B cell (primary cell): ENCODE results near the gene SMPX. TPM values are rescaled to one million over a fixed set of nuclear protein-coding genes. Genes with fewer than 3 reads are reported as not detected.

Source experiments
- ATAC-seq: fragments of 200-7000 bp; cut with Tn5 transposase; one replicate; pipeline ENCODE4 v1.10.0; 2021; ENCODE audit warnings: low read depth, mild to moderate bottlenecking, moderate number of reproducible peaks, moderate library complexity
- CTCF ChIA-PET: fragments of 350-600 bp; sonication (Branson Sonifier 250); formaldehyde crosslinking; loops from one replicate; lab custom pipeline; 2021; ENCODE audit warnings: antibody characterized with exemption, inconsistent platforms; lab: Charles Lee
- POLR2A ChIA-PET: fragments of 350-600 bp; sonication (Branson Sonifier 250); formaldehyde crosslinking; loops from one replicate; lab custom pipeline; 2021; ENCODE audit warnings: antibody characterized with exemption; lab: Charles Lee
- DNase-seq: peaks from one replicate; pipeline ENCODE4 v3.0.0; 2013
- H2AFZ ChIP-seq: 2 replicates; pipeline ENCODE4 v1.6.1; 2012; ENCODE audit warnings: mild to moderate bottlenecking, low read depth, low read length; ENCODE audit not compliant: insufficient read depth, poor library complexity, severe bottlenecking
- H3K27ac ChIP-seq, 2 donors: 1 replicate in 1 of 2; 2 replicates in 1 of 2; pipeline ENCODE4 v1.5.1; 2012 to 2013; ENCODE audit warnings: low read length in 2 of 2, mild to moderate bottlenecking in 2 of 2, moderate library complexity in 1 of 2
- H3K27me3 ChIP-seq, 4 experiments: fragments of 200-600 bp in 1 of 4; sonication (generic) in 1 of 4; replicated peaks in 1 of 4; 1 replicate in 2 of 4; 2 replicates in 2 of 4; pipeline versions ENCODE4 v1.6.1 to v1.7.0; 2013 to 2016; ENCODE audit warnings: low read length in 3 of 4, mild to moderate bottlenecking in 2 of 4, mixed read lengths in 1 of 4, moderate library complexity in 1 of 4; ENCODE audit not compliant: insufficient read depth in 4 of 4, control insufficient read depth in 3 of 4; ENCODE audit errors: control extremely low read depth in 1 of 4
- H3K36me3 ChIP-seq, 2 experiments: replicated peaks in 1 of 2; 1 replicate in 1 of 2; 2 replicates in 1 of 2; pipeline versions ENCODE4 v1.6.1 to v1.7.1; 2013; ENCODE audit warnings: low read length in 1 of 2; ENCODE audit not compliant: insufficient read depth in 2 of 2, control insufficient read depth in 1 of 2; ENCODE audit errors: control extremely low read depth in 1 of 2, extremely low read depth in 1 of 2
- H3K4me1 ChIP-seq, 2 donors: fragments of 200-600 bp in 1 of 2; sonication (generic) in 1 of 2; 1 replicate in 1 of 2; 2 replicates in 1 of 2; pipeline versions ENCODE4 v1.5.1 to v1.6.1; 2013 to 2017; ENCODE audit warnings: low read length in 2 of 2; ENCODE audit not compliant: control insufficient read depth in 2 of 2, insufficient read depth in 2 of 2
- H3K4me2 ChIP-seq: replicated peaks from 2 replicates; pipeline ENCODE3; 2012; ENCODE audit warnings: mild to moderate bottlenecking, low read depth, low read length; ENCODE audit not compliant: poor library complexity, severe bottlenecking
- H3K4me3 ChIP-seq, 5 experiments: fragments of 200-600 bp in 1 of 5; sonication (generic) in 1 of 5; 1 replicate in 3 of 5; 2 replicates in 2 of 5; pipeline versions ENCODE4 v1.5.1 to v1.7.0; 2011 to 2016; ENCODE audit warnings: low read length in 4 of 5, mild to moderate bottlenecking in 4 of 5, low read depth in 2 of 5, control low read depth in 1 of 5, moderate library complexity in 1 of 5; ENCODE audit not compliant: insufficient read depth in 1 of 5; ENCODE audit errors: control extremely low read depth in 1 of 5, extremely low read depth in 1 of 5
- H3K79me2 ChIP-seq: fragments of 200-600 bp; sonication (generic); one replicate; pipeline ENCODE4 v1.6.0; 2016; ENCODE audit warnings: low read length; ENCODE audit not compliant: control insufficient read depth, insufficient read depth
- H3K9ac ChIP-seq: fragments of 200-600 bp; sonication (generic); 2 replicates; pipeline ENCODE4 v1.6.1; 2017; ENCODE audit warnings: mild to moderate bottlenecking, low read length, moderate library complexity
- H3K9me3 ChIP-seq, 3 donors: one replicate each; pipeline versions ENCODE4 v1.6.1 to v1.7.1; 2013; ENCODE audit warnings: low read length in 2 of 3; ENCODE audit not compliant: control insufficient read depth in 2 of 3, insufficient read depth in 1 of 3; ENCODE audit errors: control extremely low read depth in 1 of 3
- H4K20me1 ChIP-seq: 2 replicates; pipeline ENCODE4 v1.6.0; 2012; ENCODE audit warnings: mild to moderate bottlenecking, low read length; ENCODE audit not compliant: insufficient read depth, control insufficient read depth, poor library complexity, severe bottlenecking
- H3K27ac Mint-ChIP-seq: one replicate; pipeline ENCODE4 v1.8.0; 2021; ENCODE audit warnings: mixed read lengths
- H3K27me3 Mint-ChIP-seq: one replicate; pipeline ENCODE4 v1.8.0; 2021; ENCODE audit warnings: mixed read lengths
- H3K4me1 Mint-ChIP-seq: one replicate; pipeline ENCODE4 v1.8.0; 2021; ENCODE audit warnings: mixed read lengths
- H3K4me3 Mint-ChIP-seq: one replicate; pipeline ENCODE4 v1.8.0; 2021; ENCODE audit warnings: mixed read lengths
- H3K9me3 Mint-ChIP-seq: one replicate; pipeline ENCODE4 v1.8.0; 2022; ENCODE audit warnings: mixed read lengths; ENCODE audit not compliant: insufficient read depth
- EZH2 ChIP-seq: IDR thresholded peaks from 2 replicates; pipeline ENCODE4 v1.6.1; 2012; ENCODE audit warnings: borderline replicate concordance, low read depth, mild to moderate bottlenecking, moderate library complexity, low read length; ENCODE audit not compliant: insufficient read depth, poor library complexity, severe bottlenecking
- WGBS: methylation state at CpG from one replicate; pipeline ENCODE4 v1.1.5; 2013; ENCODE audit warnings: missing lambda C conversion rate; ENCODE audit not compliant: insufficient coverage; 5-methylcytosine and 5-hydroxymethylcytosine counted together
- intact Hi-C: fragments of 100-400 bp; cut with micrococcal nuclease; formaldehyde crosslinking; loops from one replicate; pipeline ENCODE4 v1.10.0; 2022
- polyA plus RNA-seq: library from polyadenylated mRNA; depleted of rRNA; stranded (reverse); fragments of >200 nt; gene quantifications from 2 replicates; pipeline ENCODE4 v1.2.3, GENCODE V29; 2012
- total RNA-seq, 2 donors: library from RNA; stranded (reverse); fragments of 120-200 nt in 1 of 2; gene quantifications; 1 replicate in 1 of 2; 2 replicates in 1 of 2; pipeline versions ENCODE4 v1.2.3 to v1.2.4, GENCODE V29; 2013 to 2022
- TF ChIP-seq, protein P1 (sequence below): fragments of 200-600 bp; IDR thresholded peaks from one replicate; pipeline ENCODE4 v1.8.0; 2022; ENCODE audit warnings: antibody characterized with exemption, mild to moderate bottlenecking

SMPX gene
- total and polyA plus RNA-seq, 2 donors (not counting 1 experiment from before 2014, with no cell fraction given), result not detected

DNA sequence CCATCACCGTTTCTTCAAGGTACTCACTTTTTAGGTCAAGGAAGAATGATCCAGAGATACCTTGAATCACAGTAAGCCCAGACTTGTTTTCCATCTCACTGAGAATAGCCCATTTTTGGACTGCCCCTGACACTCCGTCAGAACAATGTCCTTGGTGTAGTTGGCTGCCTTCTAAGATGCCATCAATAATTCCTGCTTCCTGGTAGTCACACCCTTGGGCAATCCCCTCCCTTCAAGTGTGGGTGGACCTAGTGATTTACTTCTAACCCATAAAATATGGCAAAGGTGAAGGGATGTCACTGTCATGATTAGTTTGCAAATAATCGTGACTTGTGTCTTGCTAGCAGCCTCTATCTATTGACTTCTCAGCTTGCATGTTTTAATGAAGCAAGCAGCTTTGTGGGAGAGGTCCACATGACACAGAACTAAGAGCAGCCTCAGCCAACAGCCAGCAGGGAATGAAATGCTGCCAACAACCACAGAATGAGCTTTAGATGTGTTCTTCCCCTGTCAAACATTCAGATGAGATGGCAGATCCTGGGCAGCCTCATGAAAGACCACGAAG lies 79.8 kb downstream of the SMPX start:
- H4K20me1 ChIP-seq, result no peaks in the 10 kb centered on the region
- Mint-ChIP-seq H3K9me3 (no peaks in the 10 kb centered on the region), H3K4me3 (no peak overlapping the region), H3K27ac (no peak overlapping the region), H3K4me1 (no peaks in the 10 kb centered on the region), H3K27me3 (no peaks in the 10 kb centered on the region)
- no peaks in the 10 kb centered on the region for H3K36me3 ChIP-seq
- POLR2A ChIA-PET, result no interaction called here
- H3K9me3 ChIP-seq, result no peaks in the 10 kb centered on the region
- H3K79me2 ChIP-seq, result no peaks in the 10 kb centered on the region
- no peak overlapping the region for H2AFZ ChIP-seq
- H3K9ac ChIP-seq, result no peak overlapping the region
- no peak overlapping the region for H3K4me2 ChIP-seq
- no peak overlapping the region for H3K4me3 ChIP-seq
- H3K27ac ChIP-seq, result no peak overlapping the region
- CTCF ChIA-PET, result no interaction called here
- no peaks in the 10 kb centered on the region for H3K4me1 ChIP-seq
- WGBS, result 80% methylated on average over 1 of the region's 4 CpGs
- TF ChIP-seq, protein P1, sequence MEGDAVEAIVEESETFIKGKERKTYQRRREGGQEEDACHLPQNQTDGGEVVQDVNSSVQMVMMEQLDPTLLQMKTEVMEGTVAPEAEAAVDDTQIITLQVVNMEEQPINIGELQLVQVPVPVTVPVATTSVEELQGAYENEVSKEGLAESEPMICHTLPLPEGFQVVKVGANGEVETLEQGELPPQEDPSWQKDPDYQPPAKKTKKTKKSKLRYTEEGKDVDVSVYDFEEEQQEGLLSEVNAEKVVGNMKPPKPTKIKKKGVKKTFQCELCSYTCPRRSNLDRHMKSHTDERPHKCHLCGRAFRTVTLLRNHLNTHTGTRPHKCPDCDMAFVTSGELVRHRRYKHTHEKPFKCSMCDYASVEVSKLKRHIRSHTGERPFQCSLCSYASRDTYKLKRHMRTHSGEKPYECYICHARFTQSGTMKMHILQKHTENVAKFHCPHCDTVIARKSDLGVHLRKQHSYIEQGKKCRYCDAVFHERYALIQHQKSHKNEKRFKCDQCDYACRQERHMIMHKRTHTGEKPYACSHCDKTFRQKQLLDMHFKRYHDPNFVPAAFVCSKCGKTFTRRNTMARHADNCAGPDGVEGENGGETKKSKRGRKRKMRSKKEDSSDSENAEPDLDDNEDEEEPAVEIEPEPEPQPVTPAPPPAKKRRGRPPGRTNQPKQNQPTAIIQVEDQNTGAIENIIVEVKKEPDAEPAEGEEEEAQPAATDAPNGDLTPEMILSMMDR, result no peak
- no peak for TF ChIP-seq EZH2
- H3K27me3 ChIP-seq, result peaks cover 0 to 3% (median 0%) of the 10 kb centered on the region in 4 experiments
- DNase-seq (no peak), ATAC-seq (no peak)
- intact Hi-C loops, result no loop called here

DNA sequence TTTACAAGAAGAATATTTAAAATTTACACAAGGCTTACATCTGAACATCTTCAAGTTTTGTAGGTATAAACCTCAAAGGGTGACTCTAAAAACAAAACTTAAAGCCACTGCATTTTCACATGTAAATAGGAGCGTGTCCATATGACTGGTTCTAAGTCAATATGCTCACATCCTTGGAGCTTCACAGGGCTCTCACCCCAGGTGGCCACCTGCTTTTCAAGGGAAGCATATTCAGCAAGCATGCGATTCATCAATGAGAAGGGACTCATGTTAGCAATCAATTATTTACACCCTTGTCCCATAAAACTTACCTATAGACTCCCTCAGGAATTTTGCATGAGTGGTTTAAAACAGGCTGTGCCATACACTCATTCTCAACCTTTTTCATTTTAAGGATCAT lies 82.0 kb downstream of the SMPX start:
- no peak overlapping the region for H3K27ac Mint-ChIP-seq
- no peak overlapping the region for H3K4me3 Mint-ChIP-seq
- DNase-seq (no peak), ATAC-seq (no peak)
- TF ChIP-seq, protein P1, result no peak
- no peak for TF ChIP-seq EZH2
- Histone ChIP-seq H3K27me3 (peaks cover 0 to 3% (median 0%) of the 10 kb centered on the region in 4 experiments), H3K9ac (no peak overlapping the region), H2AFZ (no peak overlapping the region), H3K79me2 (no peaks in the 10 kb centered on the region), H3K4me3 (no peak overlapping the region), H3K4me1 (no peaks in the 10 kb centered on the region), H3K9me3 (no peaks in the 10 kb centered on the region), H4K20me1 (no peaks in the 10 kb centered on the region), H3K27ac (no peak overlapping the region), H3K4me2 (no peak overlapping the region), H3K36me3 (no peaks in the 10 kb centered on the region)
- intact Hi-C loops, result no loop called here
- WGBS, result 20% methylated on average over 1 of the region's 2 CpGs
- H3K9me3 Mint-ChIP-seq, result no peaks in the 10 kb centered on the region
- H3K4me1 Mint-ChIP-seq, result no peaks in the 10 kb centered on the region
- no peaks in the 10 kb centered on the region for H3K27me3 Mint-ChIP-seq
- POLR2A ChIA-PET, result no interaction called here
- CTCF ChIA-PET, result no interaction called here
